Measurements from ENCODE around the gene NIM1K.

NIM1K gene

DNA sequence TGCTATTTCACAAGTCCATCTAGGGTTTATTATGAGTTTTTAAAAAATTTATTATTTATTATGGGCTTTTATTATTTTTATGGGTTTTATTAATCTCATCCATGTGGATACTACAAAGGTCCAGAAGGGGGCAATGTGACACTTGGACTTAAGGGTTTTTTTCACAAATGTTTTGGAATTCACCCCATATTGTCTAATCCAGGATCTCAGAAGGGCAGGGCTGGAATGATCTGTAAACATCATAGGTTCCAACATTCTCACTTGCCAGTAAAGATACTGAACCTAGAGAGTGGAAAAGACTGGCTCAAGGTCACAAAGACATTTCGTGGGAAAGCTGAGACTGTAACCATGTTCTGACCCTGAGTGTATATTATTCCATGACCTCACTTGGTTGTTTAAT lies 35.6 kb downstream of the NIM1K start:
- no peak overlapping the region for H3K18ac ChIP-seq (ENCODE audit: low read length)

DNA sequence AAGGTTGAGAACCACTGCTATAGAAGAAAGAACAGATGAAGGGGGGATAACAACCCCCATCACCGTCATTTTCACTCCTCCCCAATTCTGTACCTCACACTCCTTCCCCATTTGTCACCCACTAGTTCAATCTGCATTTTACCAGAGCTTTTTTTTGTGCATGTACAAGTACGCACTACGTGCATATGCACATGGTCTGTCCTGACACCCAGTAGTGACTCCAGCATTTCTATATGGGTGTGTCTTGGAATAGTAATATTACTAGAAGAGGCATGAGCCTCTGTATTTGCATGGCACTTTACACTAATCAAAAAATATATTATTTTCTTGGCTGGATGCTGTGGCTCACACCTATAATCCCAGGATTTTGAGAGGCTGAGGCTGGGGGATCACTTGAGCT lies 38.7 kb downstream of the NIM1K start:
- Histone ChIP-seq H3K79me1 (ENCODE audit: low read length) (no peaks in the 10 kb centered on the region), H4K12ac (ENCODE audit: low read depth, low read length) (no peak overlapping the region), H3K9ac (ENCODE audit: low read length) (no peak overlapping the region), H4K91ac (ENCODE audit: low read depth, low read length) (no peak overlapping the region), H4K8ac (ENCODE audit: low read depth, low read length) (no peak overlapping the region), H3K4me2 (ENCODE audit: low read length) (no peak overlapping the region), H2BK120ac (ENCODE audit: insufficient read depth, low read length, poor library complexity) (no peak overlapping the region), H3K4me1 (ENCODE audit: control insufficient read depth in 1 of 2, insufficient read depth in 2 of 2, low read length in 2 of 2) (no peaks in the 10 kb centered on the region), H2BK12ac (ENCODE audit: low read length) (no peak overlapping the region), H3K14ac (ENCODE audit: low read length) (no peak overlapping the region), H2AFZ (ENCODE audit: insufficient read depth, low read length, poor library complexity) (no peak overlapping the region), H3K4ac (ENCODE audit: low read depth, low read length) (no peak overlapping the region), H3K4me3 (ENCODE audit: low read depth, low read length) (no peak overlapping the region), H2BK5ac (ENCODE audit: low read depth, low read length, poor library complexity) (no peak overlapping the region), H3K79me2 (ENCODE audit: control insufficient read depth, insufficient read depth, low read length, poor library complexity) (no peaks in the 10 kb centered on the region), H3K27ac (ENCODE audit: low read depth, low read length) (no peak overlapping the region), H3K36me3 (ENCODE audit: control insufficient read depth in 1 of 2, insufficient read depth in 2 of 2, low read length in 2 of 2) (no peaks in the 10 kb centered on the region), H2AK5ac (ENCODE audit: low read length) (no peak overlapping the region), H3K9me3 (ENCODE audit: insufficient read depth, low read depth, low read length) (no peaks in the 10 kb centered on the region), H3K18ac (ENCODE audit: low read length) (no peak overlapping the region), H3K27me3 (ENCODE audit: insufficient read depth, low read length) (no peaks in the 10 kb centered on the region), H3K23ac (ENCODE audit: low read length) (no peak overlapping the region)
- no peak for DNase-seq
- no CpG with 5 or more reads among the region's 3 CpGs for WGBS (ENCODE audit: extremely low coverage, insufficient coverage, insufficient read length)

More for the DNA sequence above, 35.6 kb downstream of the NIM1K start:
- Histone ChIP-seq H3K9me3 (ENCODE audit: insufficient read depth, low read depth, low read length) (no peaks in the 10 kb centered on the region), H3K4me1 (ENCODE audit: control insufficient read depth in 1 of 2, insufficient read depth in 2 of 2, low read length in 2 of 2) (no peaks in the 10 kb centered on the region), H3K4me2 (ENCODE audit: low read length) (no peak overlapping the region), H3K79me2 (ENCODE audit: control insufficient read depth, insufficient read depth, low read length, poor library complexity) (no peaks in the 10 kb centered on the region), H3K4me3 (ENCODE audit: low read depth, low read length) (no peak overlapping the region), H3K36me3 (ENCODE audit: control insufficient read depth in 1 of 2, insufficient read depth in 2 of 2, low read length in 2 of 2) (no peaks in the 10 kb centered on the region), H2BK12ac (ENCODE audit: low read length) (no peak overlapping the region), H2BK120ac (ENCODE audit: insufficient read depth, low read length, poor library complexity) (no peak overlapping the region), H3K27me3 (ENCODE audit: insufficient read depth, low read length) (no peaks in the 10 kb centered on the region), H3K14ac (ENCODE audit: low read length) (no peak overlapping the region), H3K23ac (ENCODE audit: low read length) (no peak overlapping the region), H2AK5ac (ENCODE audit: low read length) (no peak overlapping the region), H3K79me1 (ENCODE audit: low read length) (no peaks in the 10 kb centered on the region), H3K9ac (ENCODE audit: low read length) (no peak overlapping the region), H4K91ac (ENCODE audit: low read depth, low read length) (no peak overlapping the region), H4K8ac (ENCODE audit: low read depth, low read length) (no peak overlapping the region), H2AFZ (ENCODE audit: insufficient read depth, low read length, poor library complexity) (no peak overlapping the region), H3K27ac (ENCODE audit: low read depth, low read length) (no peak overlapping the region), H2BK5ac (ENCODE audit: low read depth, low read length, poor library complexity) (no peak overlapping the region), H4K12ac (ENCODE audit: low read depth, low read length) (no peak overlapping the region), H3K4ac (ENCODE audit: low read depth, low read length) (no peak overlapping the region)
- WGBS (ENCODE audit: extremely low coverage, insufficient coverage, insufficient read length) = no CpG with 5 or more reads among the region's 1 CpG
- DNase-seq = peak in 1 of 2 donors; percentile 35

DNA sequence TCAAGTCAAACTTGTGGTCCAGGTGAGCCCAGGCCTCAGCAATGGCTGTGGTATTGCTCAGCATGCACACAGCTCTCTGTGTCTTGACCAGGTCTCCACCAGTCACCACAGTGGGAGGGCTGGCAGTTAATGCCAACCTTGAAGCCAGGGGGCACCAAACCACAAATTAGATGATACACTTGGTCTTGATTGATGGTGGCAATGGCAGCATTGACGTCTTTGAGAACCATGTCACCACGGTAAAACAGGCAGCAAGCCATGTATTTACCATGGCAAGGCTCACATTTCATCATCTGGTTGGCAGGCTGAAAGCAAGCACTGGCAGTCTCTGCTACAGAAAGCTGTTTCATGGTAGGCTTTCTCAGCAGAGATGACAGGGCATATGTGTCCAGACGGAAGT lies 40.0 kb downstream of the NIM1K start:
- no peak overlapping the region for H2AK5ac ChIP-seq (ENCODE audit: low read length)
- H2BK12ac ChIP-seq (ENCODE audit: low read length) = no peak overlapping the region
- no CpG with 5 or more reads among the region's 3 CpGs for WGBS (ENCODE audit: extremely low coverage, insufficient coverage, insufficient read length)
- no peaks in the 10 kb centered on the region for H3K4me1 ChIP-seq (ENCODE audit: control insufficient read depth in 1 of 2, insufficient read depth in 2 of 2, low read length in 2 of 2)
- no peak overlapping the region for H4K91ac ChIP-seq (ENCODE audit: low read depth, low read length)
- H3K79me2 ChIP-seq (ENCODE audit: control insufficient read depth, insufficient read depth, low read length, poor library complexity) = no peaks in the 10 kb centered on the region
- H3K4me3 ChIP-seq (ENCODE audit: low read depth, low read length) = no peak overlapping the region
- H2BK5ac ChIP-seq (ENCODE audit: low read depth, low read length, poor library complexity) = no peak overlapping the region
- no peak overlapping the region for H3K9ac ChIP-seq (ENCODE audit: low read length)
- H3K36me3 ChIP-seq (ENCODE audit: control insufficient read depth in 1 of 2, insufficient read depth in 2 of 2, low read length in 2 of 2) = no peaks in the 10 kb centered on the region
- H3K18ac ChIP-seq (ENCODE audit: low read length) = no peak overlapping the region
- H3K4me2 ChIP-seq (ENCODE audit: low read length) = no peak overlapping the region
- H2AFZ ChIP-seq (ENCODE audit: insufficient read depth, low read length, poor library complexity) = no peak overlapping the region
- no peaks in the 10 kb centered on the region for H3K79me1 ChIP-seq (ENCODE audit: low read length)
- DNase-seq = no peak
- H3K27me3 ChIP-seq (ENCODE audit: insufficient read depth, low read length) = no peaks in the 10 kb centered on the region
- H3K14ac ChIP-seq (ENCODE audit: low read length) = no peak overlapping the region
- H4K8ac ChIP-seq (ENCODE audit: low read depth, low read length) = no peak overlapping the region
- no peak overlapping the region for H2BK120ac ChIP-seq (ENCODE audit: insufficient read depth, low read length, poor library complexity)
- H4K12ac ChIP-seq (ENCODE audit: low read depth, low read length) = no peak overlapping the region
- no peaks in the 10 kb centered on the region for H3K9me3 ChIP-seq (ENCODE audit: insufficient read depth, low read depth, low read length)
- no peak overlapping the region for H3K27ac ChIP-seq (ENCODE audit: low read depth, low read length)
- H3K4ac ChIP-seq (ENCODE audit: low read depth, low read length) = no peak overlapping the region
- no peak overlapping the region for H3K23ac ChIP-seq (ENCODE audit: low read length)

DNA sequence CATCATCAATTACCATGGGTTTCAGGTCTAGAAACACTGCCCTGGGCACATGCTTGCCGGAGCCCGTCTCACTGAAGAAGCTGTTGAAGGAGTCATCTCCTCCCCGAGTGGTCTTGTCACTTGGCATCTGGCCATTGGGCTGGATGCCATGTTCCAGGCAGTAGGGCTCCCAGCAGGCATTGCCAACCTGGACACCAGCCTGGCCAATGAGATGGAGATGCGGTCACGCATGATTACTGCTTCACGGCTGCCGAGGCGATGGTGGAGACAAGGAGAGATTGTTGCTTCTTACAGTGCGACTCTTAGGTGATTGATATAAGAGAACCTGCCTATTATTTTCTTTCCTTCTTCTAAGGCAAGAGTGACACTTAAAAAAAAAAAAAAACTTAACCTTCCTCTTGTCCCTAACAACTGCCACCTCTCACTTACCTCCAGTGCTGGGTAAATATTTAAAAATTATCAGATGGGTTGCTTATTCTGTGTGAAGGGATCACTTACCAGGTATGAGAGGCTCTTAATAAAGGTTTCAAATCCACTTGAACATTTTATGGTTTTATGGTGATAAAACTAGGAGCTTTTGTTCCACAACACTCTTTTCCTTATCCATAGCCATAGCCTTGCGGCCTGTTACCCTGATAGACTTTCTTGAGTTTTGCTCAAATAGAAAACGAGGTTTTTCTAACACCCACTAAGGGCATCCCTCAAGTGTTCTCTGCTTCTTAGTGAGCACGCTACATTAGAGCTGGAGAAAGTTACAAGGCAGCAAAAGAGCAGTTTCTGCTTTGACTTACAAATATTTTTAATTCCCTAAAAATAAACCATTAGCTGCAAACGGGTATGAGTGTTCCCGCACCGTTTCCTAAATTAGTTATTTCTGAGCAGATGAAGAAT lies 41.2 kb downstream of the NIM1K start:
- WGBS (ENCODE audit: extremely low coverage, insufficient coverage, insufficient read length) = no CpG with 5 or more reads among the region's 15 CpGs
- H3K9ac ChIP-seq (ENCODE audit: low read length) = no peak overlapping the region

More for the DNA sequence above, 41.2 kb downstream of the NIM1K start:
- no peak for DNase-seq
- Histone ChIP-seq H2AFZ (ENCODE audit: insufficient read depth, low read length, poor library complexity) (no peak overlapping the region), H3K18ac (ENCODE audit: low read length) (no peak overlapping the region), H3K23ac (ENCODE audit: low read length) (no peak overlapping the region), H3K27ac (ENCODE audit: low read depth, low read length) (no peak overlapping the region), H3K14ac (ENCODE audit: low read length) (no peak overlapping the region), H3K79me2 (ENCODE audit: control insufficient read depth, insufficient read depth, low read length, poor library complexity) (no peaks in the 10 kb centered on the region), H3K4ac (ENCODE audit: low read depth, low read length) (no peak overlapping the region), H2BK5ac (ENCODE audit: low read depth, low read length, poor library complexity) (no peak overlapping the region), H4K91ac (ENCODE audit: low read depth, low read length) (no peak overlapping the region), H3K4me1 (ENCODE audit: control insufficient read depth in 1 of 2, insufficient read depth in 2 of 2, low read length in 2 of 2) (no peaks in the 10 kb centered on the region), H2BK12ac (ENCODE audit: low read length) (no peak overlapping the region), H4K8ac (ENCODE audit: low read depth, low read length) (no peak overlapping the region), H3K4me2 (ENCODE audit: low read length) (no peak overlapping the region), H4K12ac (ENCODE audit: low read depth, low read length) (no peak overlapping the region), H2BK120ac (ENCODE audit: insufficient read depth, low read length, poor library complexity) (no peak overlapping the region), H2AK5ac (ENCODE audit: low read length) (no peak overlapping the region), H3K9me3 (ENCODE audit: insufficient read depth, low read depth, low read length) (no peaks in the 10 kb centered on the region), H3K4me3 (ENCODE audit: low read depth, low read length) (no peak overlapping the region), H3K79me1 (ENCODE audit: low read length) (no peaks in the 10 kb centered on the region), H3K36me3 (ENCODE audit: control insufficient read depth in 1 of 2, insufficient read depth in 2 of 2, low read length in 2 of 2) (no peaks in the 10 kb centered on the region), H3K27me3 (ENCODE audit: insufficient read depth, low read length) (no peaks in the 10 kb centered on the region)

Measured in trophoblast cell (in vitro differentiated cells and primary cell).